Transverse colon (tissue), 3 donors: ENCODE results near the gene ENG.

Experiments
- CTCF ChIP-seq, 5 experiments: fragments of 200-600 bp in 3 of 5; fragments of 450-650 bp in 2 of 5; sonication (generic) in 3 of 5; IDR thresholded peaks; 1 replicate in 2 of 5; 2 replicates in 3 of 5; pipeline ENCODE4 v1.5.1; 2016 to 2017; ENCODE audit warnings: antibody characterized with exemption in 5 of 5, inconsistent platforms in 3 of 5, mild to moderate bottlenecking in 2 of 5, moderate library complexity in 1 of 5
- POLR2A ChIP-seq: fragments of 450-650 bp; IDR thresholded peaks from one replicate; pipeline ENCODE4 v1.6.1; 2016; ENCODE audit warnings: antibody characterized with exemption, mild to moderate bottlenecking, moderate library complexity

GRCh38 chr9:127856094-127856728 is 1.8 kb upstream of the ENG start:
- TF ChIP-seq CTCF (IDR thresholded peaks at IDR 0.05): no peak
- no peak for TF ChIP-seq POLR2A
